K562 (cell line): ENCODE data around the gene SMIM10. TPM values are rescaled to one million over a fixed set of nuclear protein-coding genes. Genes with fewer than 3 reads are reported as not detected.
A peak's percentile ranks its signal among the peaks of the same experiment; 100 is the strongest.

Source experiments
- ARID3A ChIP-seq: IDR thresholded peaks from 2 replicates; pipeline ENCODE4 v1.6.1; 2012; ENCODE audit warnings: low read depth, low read length, improper control_type of control experiment, borderline replicate concordance
- CEBPB ChIP-seq: fragments of 450-650 bp; IDR thresholded peaks from 2 replicates; pipeline ENCODE4 v1.6.1; 2016; ENCODE audit warnings: missing genetic modification characterization, missing compliant biosample characterization
- CREB3 ChIP-seq: fragments of 450-650 bp; conservative IDR thresholded peaks from 2 replicates; pipeline ENCODE4 v1.6.1; 2016; ENCODE audit warnings: missing genetic modification characterization, low read depth, mild to moderate bottlenecking, missing compliant biosample characterization, moderate library complexity
- DMBX1 ChIP-seq: fragments of 250-450 bp; sonication (Bioruptor Pico); IDR thresholded peaks from 2 replicates; pipeline ENCODE4 v1.8.0; 2022; ENCODE audit warnings: inconsistent platforms, mild to moderate bottlenecking, moderate library complexity, borderline replicate concordance
- GATAD2A ChIP-seq: fragments of 450-650 bp; IDR thresholded peaks from 2 replicates; pipeline ENCODE4 v1.6.1; 2017
- HLTF ChIP-seq: fragments of 450-650 bp; IDR thresholded peaks from 2 replicates; pipeline ENCODE4 v1.6.1; 2016
- MTF1 ChIP-seq: fragments of 250-450 bp; sonication (Bioruptor Pico); IDR thresholded peaks from 2 replicates; pipeline ENCODE4 v1.9.0; 2021; ENCODE audit warnings: moderate library complexity, mild to moderate bottlenecking, inconsistent platforms, borderline replicate concordance
- NRF1 ChIP-seq, 2 experiments: fragments of 450-650 bp; IDR thresholded peaks in 1 of 2; conservative IDR thresholded peaks in 1 of 2; 2 replicates each; pipeline ENCODE4 v1.6.1; 2014; ENCODE audit warnings: mild to moderate bottlenecking in 2 of 2
- OTX1 ChIP-seq: fragments of 450-650 bp; formaldehyde crosslinking; IDR thresholded peaks from 2 replicates; pipeline ENCODE4 v1.4.0; 2022; ENCODE audit warnings: mild to moderate bottlenecking
- PYGO2 ChIP-seq: fragments of 450-650 bp; IDR thresholded peaks from 2 replicates; pipeline ENCODE4 v1.6.1; 2016; ENCODE audit warnings: mild to moderate bottlenecking, missing genetic modification characterization, moderate library complexity, missing compliant biosample characterization
- RAD21 ChIP-seq, 2 experiments: fragments of 250-450 bp in 1 of 2; fragments of 450-650 bp in 1 of 2; sonication (Bioruptor Pico) in 1 of 2; formaldehyde crosslinking in 1 of 2; IDR thresholded peaks in 1 of 2; conservative IDR thresholded peaks in 1 of 2; 2 replicates each; pipeline versions ENCODE4 v1.4.0 to v1.8.0; 2020 to 2022; ENCODE audit warnings: mild to moderate bottlenecking in 2 of 2, moderate library complexity in 1 of 2
- SOX6 ChIP-seq: fragments of 450-650 bp; IDR thresholded peaks from 2 replicates; pipeline ENCODE4 v1.6.1; 2014; ENCODE audit warnings: mild to moderate bottlenecking
- SRF ChIP-seq, 2 experiments: fragments of 250-450, 450-650 bp in 1 of 2; sonication (Bioruptor Pico) in 1 of 2; sonication (generic) in 1 of 2; formaldehyde crosslinking; IDR thresholded peaks; 2 replicates each; pipeline versions ENCODE4 v1.5.0 to v1.5.1; 2020 to 2022; ENCODE audit warnings: mild to moderate bottlenecking in 1 of 2, missing genetic modification reagents in 1 of 2
- ZBTB33 ChIP-seq: sonication (generic); formaldehyde crosslinking; IDR thresholded peaks from 2 replicates; pipeline ENCODE4 v1.8.1; 2023; ENCODE audit warnings: mild to moderate bottlenecking, missing genetic modification reagents
- ZNF121 ChIP-seq: sonication (generic); formaldehyde crosslinking; conservative IDR thresholded peaks from 2 replicates; pipeline ENCODE4 v1.8.0; 2022; ENCODE audit warnings: missing genetic modification reagents
- ZNF197 ChIP-seq: fragments of 200-800 bp; sonication (Bioruptor generic); IDR thresholded peaks from 2 replicates; pipeline ENCODE4 v1.6.1; 2016; ENCODE audit warnings: low read depth, missing genetic modification characterization, missing compliant biosample characterization
- ZNF24 ChIP-seq: fragments of 450-650 bp; IDR thresholded peaks from 2 replicates; pipeline ENCODE4 v1.6.1; 2016
- ZNF766 ChIP-seq: fragments of 200-800 bp; sonication (Bioruptor generic); conservative IDR thresholded peaks from 2 replicates; pipeline ENCODE4 v1.6.1; 2016; ENCODE audit warnings: missing genetic modification characterization, missing compliant biosample characterization
- polyA plus RNA-seq, 8 experiments: library from polyadenylated mRNA; depleted of rRNA in 4 of 8; stranded (reverse) in 5 of 8; unstranded in 3 of 8; fragments of >200 nt; fragmentation: Nextera tagmentation in 2 of 8; fragmentation: Illumina TruSeq in 1 of 8; extraction: Ambion mirVana in 2 of 8; extraction: Trizol in 1 of 8; gene quantifications; 2 replicates each; pipeline versions ENCODE4 v1.2.1 to v1.2.3, GENCODE V29; 2011 to 2014; ENCODE audit warnings: inconsistent platforms in 1 of 8, missing spikeins in 1 of 8
- total RNA-seq, 7 experiments: library from RNA; depleted of rRNA in 6 of 7; stranded (reverse); fragments of >200 nt in 6 of 7; fragmentation: Illumina TruSeq in 2 of 7; extraction: Trizol in 2 of 7; gene quantifications; 2 replicates each; pipeline versions ENCODE4 v1.2.1 to v1.2.3, GENCODE V29; 2011 to 2021; ENCODE audit warnings: low replicate concordance in 1 of 7

The SMIM10 gene
- total and polyA plus RNA-seq, 9 of the 15 experiments (the other 6 are each of a cell fraction or from before 2014, with no cell fraction given) = 2.1 to 25.3 (median 16.4) TPM

GRCh38 chrX:134999469-134999868 is 8.7 kb downstream of the SMIM10 start (continued):
- TF ChIP-seq ZBTB33 (no peak), ZNF24 (no peak), RAD21 (CRISPR knock-in tag; conservative IDR thresholded peaks at IDR 0.05 in 1 of 2, IDR thresholded peaks at IDR 0.05 in 1 of 2) (peak; percentile 79 to 88), CREB3 (no peak), HLTF (no peak), MTF1 (CRISPR knock-in tag) (no peak), SRF (CRISPR knock-in tag; IDR thresholded peaks at IDR 0.05) (peak in 1 of 2 experiments; percentile 89; a peak in 3 of 4 replicates), GATAD2A (no peak), ZNF766 (CRISPR knock-in tag) (no peak), ZNF197 (CRISPR knock-in tag) (no peak), ARID3A (0 out of 2 replicates have a peak, but pooled peaks have one; percentile 50), PYGO2 (tag) (no peak), ZNF121 (CRISPR knock-in tag) (no peak), CEBPB (peak; percentile 87), OTX1 (CRISPR knock-in tag) (no peak), DMBX1 (no peak), NRF1 (conservative IDR thresholded peaks at IDR 0.05 in 1 of 2, IDR thresholded peaks at IDR 0.05 in 1 of 2) (no peak), SOX6 (no peak)
